ENCODE data around the gene ANO1. TPM values are rescaled to one million over a fixed set of nuclear protein-coding genes. Genes with fewer than 3 reads are reported as not detected.

ANO1 gene
- total RNA-seq, 1 donor from 2014 or later: not detected

- peak; percentile 11 to 49 for DNase-seq (ENCODE audit: low read depth in 2 of 2)
These were observed 5.0 kb upstream of the ANO1 start for GRCh38 chr11:70072861-70073755.

GRCh38 chr11:70073871-70074371 is 4.2 kb upstream of the ANO1 start:
- DNase-seq (ENCODE audit: low read depth in 2 of 2): peak; percentile 61 to 87

- DNase-seq (ENCODE audit: low read depth in 2 of 2): no peak
These were observed 3.4 kb upstream of the ANO1 start for GRCh38 chr11:70074746-70075145.

GRCh38 chr11:70075836-70076235 is 2.3 kb upstream of the ANO1 start:
- no peak for DNase-seq (ENCODE audit: low read depth in 2 of 2)

- no peak for DNase-seq (ENCODE audit: low read depth in 2 of 2)
These were observed 1.6 kb upstream of the ANO1 start for GRCh38 chr11:70076461-70076931.

GRCh38 chr11:70077411-70078094 is 564 bp upstream of the ANO1 start:
- DNase-seq (ENCODE audit: low read depth in 2 of 2): no peak

- DNase-seq (ENCODE audit: low read depth in 2 of 2): no peak
These were observed 882 bp downstream of the ANO1 start for GRCh38 chr11:70078781-70079616.

- DNase-seq (ENCODE audit: low read depth in 2 of 2): no peak
These were observed 1.6 kb downstream of the ANO1 start for GRCh38 chr11:70079691-70080090.

- no peak for DNase-seq (ENCODE audit: low read depth in 2 of 2)
These were observed 2.6 kb downstream of the ANO1 start for GRCh38 chr11:70080763-70081162.

GRCh38 chr11:70082829-70083228 is 4.7 kb downstream of the ANO1 start:
- DNase-seq (ENCODE audit: low read depth in 2 of 2): peak; percentile 9 to 33

GRCh38 chr11:70084046-70084984 is 6.2 kb downstream of the ANO1 start:
- no peak for DNase-seq (ENCODE audit: low read depth in 2 of 2)

GRCh38 chr11:70085815-70086769 is 8.0 kb downstream of the ANO1 start:
- DNase-seq (ENCODE audit: low read depth in 2 of 2): no peak

- DNase-seq (ENCODE audit: low read depth in 2 of 2): no peak
These were observed 9.5 kb downstream of the ANO1 start for GRCh38 chr11:70087446-70088167.

GRCh38 chr11:70088735-70089250 is 10.7 kb downstream of the ANO1 start:
- no peak for DNase-seq (ENCODE audit: low read depth in 2 of 2)

- no peak for DNase-seq (ENCODE audit: low read depth in 2 of 2)
These were observed 11.5 kb downstream of the ANO1 start for GRCh38 chr11:70089631-70090030.

GRCh38 chr11:70090961-70091381 is 12.9 kb downstream of the ANO1 start:
- no peak for DNase-seq (ENCODE audit: low read depth in 2 of 2)

- DNase-seq (ENCODE audit: low read depth in 2 of 2): no peak
These were observed 13.5 kb downstream of the ANO1 start for GRCh38 chr11:70091638-70092037.
